Endothelial cell of hepatic sinusoid (primary cell): Measurements from ENCODE around the gene RAD51B.
"Not testable (repeated sequence)": the region's sequence is repeated elsewhere in the genome, so short reads cannot be mapped to it uniquely, and the experiment has no call there.

Source experiments
- in situ Hi-C: cut with HindIII; loops from 2 replicates; pipeline ENCODE4 v1.10.0; 2017; ENCODE audit warnings: low sequenced_read_pairs

The RAD51B gene

GRCh38 chr14:68283378-68284123, 464.0 kb downstream of the RAD51B start:
- in situ Hi-C loops, result no loop called here

- in situ Hi-C loops, result no loop called here
These were observed 464.8 kb downstream of the RAD51B start for GRCh38 chr14:68284333-68284732.

- in situ Hi-C loops, result no loop called here
These were observed 465.3 kb downstream of the RAD51B start for GRCh38 chr14:68284834-68285233.

- in situ Hi-C loops, result no loop called here
These were observed 466.0 kb downstream of the RAD51B start for GRCh38 chr14:68285421-68286179.

- in situ Hi-C loops, result no loop called here
These were observed 467.1 kb downstream of the RAD51B start for GRCh38 chr14:68286667-68287066.

- in situ Hi-C loops, result not testable (repeated sequence)
These were observed 469.9 kb downstream of the RAD51B start for GRCh38 chr14:68289452-68289851.

- in situ Hi-C loops, result no loop called here
These were observed 472.2 kb downstream of the RAD51B start for GRCh38 chr14:68291820-68292219.

- in situ Hi-C loops, result no loop called here
These were observed 473.0 kb downstream of the RAD51B start for GRCh38 chr14:68292441-68293215.

- in situ Hi-C loops, result no loop called here
These were observed 473.8 kb downstream of the RAD51B start for GRCh38 chr14:68293404-68293803.

GRCh38 chr14:68295316-68295816, 475.8 kb downstream of the RAD51B start:
- in situ Hi-C loops, result loop anchor here (5.0 kb wide), 1 partner anchor 72 kb away; no protein-coding TSS in a partner anchor

GRCh38 chr14:68297039-68297438, 477.5 kb downstream of the RAD51B start:
- in situ Hi-C loops, result loop anchor here (5.0 kb wide), 1 partner anchor 70 kb away; no protein-coding TSS in a partner anchor

GRCh38 chr14:68297876-68298468, 478.4 kb downstream of the RAD51B start:
- in situ Hi-C loops, result loop anchor here (5.0 kb wide), 1 partner anchor 69 kb away; no protein-coding TSS in a partner anchor

GRCh38 chr14:68300608-68301007, 481.0 kb downstream of the RAD51B start:
- in situ Hi-C loops, result no loop called here

- in situ Hi-C loops, result no loop called here
These were observed 481.6 kb downstream of the RAD51B start for GRCh38 chr14:68301219-68301618.

GRCh38 chr14:68302938-68303337, 483.4 kb downstream of the RAD51B start:
- in situ Hi-C loops, result not testable (repeated sequence)

GRCh38 chr14:68305738-68306137, 486.2 kb downstream of the RAD51B start:
- in situ Hi-C loops, result no loop called here

- in situ Hi-C loops, result no loop called here
These were observed 486.8 kb downstream of the RAD51B start for GRCh38 chr14:68306265-68306933.

GRCh38 chr14:68306934-68307789, 487.6 kb downstream of the RAD51B start:
- in situ Hi-C loops, result no loop called here

- in situ Hi-C loops, result no loop called here
These were observed 488.2 kb downstream of the RAD51B start for GRCh38 chr14:68307790-68308168.
